OCI-LY3 (cell line): Measurements from ENCODE around the gene ZC3H7A.
"Not testable (repeated sequence)": the region's sequence is repeated elsewhere in the genome, so short reads cannot be mapped to it uniquely, and the experiment has no call there.

ENCODE experiments used
- H2AFZ ChIP-seq: fragments of 200-600, 300-600 bp; shearing (Covaris generic); 2 replicates; pipeline ENCODE4 v1.6.0; 2014; ENCODE audit warnings: antibody characterized with exemption, low read depth, low read length
- H3K27ac ChIP-seq: fragments of 200-600, 300-600 bp; sonication (generic); 2 replicates; pipeline ENCODE4 v1.5.1; 2014; ENCODE audit warnings: mild to moderate bottlenecking, low read length, moderate library complexity, mixed read lengths
- H3K27me3 ChIP-seq: fragments of 200-600, 300-600 bp; sonication (generic); 2 replicates; pipeline ENCODE4 v1.6.1; 2014; ENCODE audit warnings: low read depth, low read length, mixed read lengths
- H3K36me3 ChIP-seq: fragments of 200-600, 300-600 bp; sonication (generic); replicated peaks from 2 replicates; pipeline ENCODE3; 2014; ENCODE audit warnings: low read depth, low read length, mixed read lengths
- H3K4me1 ChIP-seq: fragments of 300-600, 200-600 bp; sonication (generic); 2 replicates; pipeline ENCODE4 v1.6.1; 2014; ENCODE audit warnings: low read length, mixed read lengths
- H3K4me2 ChIP-seq: fragments of 200-600, 300-600 bp; sonication (generic); 2 replicates; pipeline ENCODE4 v1.6.1; 2014; ENCODE audit warnings: low read length, mixed read lengths
- H3K4me3 ChIP-seq: fragments of 300-600, 200-600 bp; sonication (generic); 2 replicates; pipeline ENCODE4 v1.5.1; 2014; ENCODE audit warnings: antibody characterized with exemption, mild to moderate bottlenecking, low read length, moderate library complexity
- H3K79me2 ChIP-seq: fragments of 300-600, 200-600 bp; shearing (Covaris generic); 2 replicates; pipeline ENCODE4 v1.6.1; 2014; ENCODE audit warnings: mild to moderate bottlenecking, low read length, mixed read lengths
- H3K9ac ChIP-seq: fragments of 300-600, 200-600 bp; shearing (Covaris generic); 2 replicates; pipeline ENCODE4 v1.6.0; 2014; ENCODE audit warnings: mild to moderate bottlenecking, low read length, moderate library complexity
- H3K9me3 ChIP-seq: fragments of 200-600, 300-600 bp; shearing (Covaris generic); 2 replicates; pipeline ENCODE4 v1.6.1; 2014; ENCODE audit warnings: low read length, mixed read lengths; ENCODE audit not compliant: insufficient read depth
- H4K20me1 ChIP-seq: fragments of 200-600, 300-600 bp; sonication (generic); 2 replicates; pipeline ENCODE4 v1.6.1; 2016; ENCODE audit warnings: low read length, mixed read lengths; ENCODE audit not compliant: insufficient read depth
- CTCF ChIP-seq: fragments of 200-600, 300-600 bp; sonication (generic); IDR thresholded peaks from 2 replicates; pipeline ENCODE4 v1.5.1; 2014; ENCODE audit warnings: antibody characterized with exemption, low read length, low read depth
- EZH2phosphoT487 ChIP-seq: fragments of 200-600 bp; shearing (Covaris generic); IDR thresholded peaks from 2 replicates; pipeline ENCODE4 v1.6.1; 2018; ENCODE audit warnings: antibody characterized with exemption, mixed run types, low read depth

ZC3H7A gene

DNA sequence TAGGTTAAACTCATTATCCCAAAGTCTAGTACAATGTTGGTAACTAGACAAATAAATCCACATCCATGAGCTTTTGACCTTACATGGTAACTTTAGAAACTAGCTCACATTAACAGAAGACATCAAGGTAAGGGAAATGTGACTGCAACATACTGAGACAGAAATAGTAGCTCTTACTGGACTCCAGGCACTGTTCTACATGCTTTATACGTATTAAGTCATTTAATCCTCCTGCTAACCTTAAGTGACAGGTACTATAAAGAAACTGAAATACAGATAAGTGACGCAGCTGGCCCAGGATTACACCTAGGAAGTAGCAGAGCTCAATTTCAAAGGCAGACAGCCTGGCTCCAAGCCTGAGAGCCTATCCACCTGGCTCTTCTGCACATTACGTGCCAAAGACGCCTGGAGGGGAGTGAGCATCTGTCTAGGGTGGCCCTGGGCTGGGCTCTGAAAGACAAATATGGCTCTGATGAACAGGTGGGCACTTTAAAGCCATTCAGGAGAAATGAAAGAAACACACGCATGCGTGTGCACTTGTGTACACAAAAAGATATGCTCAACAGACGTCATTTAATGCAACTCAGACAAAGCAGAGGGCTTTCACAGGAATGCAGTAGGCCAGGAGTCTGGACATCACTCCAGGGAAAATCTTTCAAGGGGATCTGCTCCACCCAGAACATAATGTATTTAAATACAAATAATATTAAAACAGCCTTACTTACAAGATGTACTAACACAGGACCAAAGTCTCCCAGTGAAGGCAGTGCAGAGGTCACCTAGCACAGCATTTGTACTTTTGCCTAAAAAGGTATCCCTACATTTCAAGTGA, 4.4 kb downstream of the ZC3H7A start:
- Histone ChIP-seq H3K4me2 (peak overlapping the region; percentile 87; the same call in 1 of the 2 replicates), H4K20me1 (peaks cover 32% of the 10 kb centered on the region), H2AFZ (no peak overlapping the region), H3K27ac (peak overlapping the region; percentile 12; the same call in 1 of the 2 replicates), H3K36me3 (peaks cover 39% of the 10 kb centered on the region), H3K79me2 (peaks cover 95% of the 10 kb centered on the region), H3K4me3 (no peak overlapping the region), H3K4me1 (peaks cover 57% of the 10 kb centered on the region), H3K9me3 (no peaks in the 10 kb centered on the region), H3K9ac (no peak overlapping the region; the same call in 1 of the 2 replicates), H3K27me3 (no peaks in the 10 kb centered on the region)
- no peak for TF ChIP-seq CTCF

DNA sequence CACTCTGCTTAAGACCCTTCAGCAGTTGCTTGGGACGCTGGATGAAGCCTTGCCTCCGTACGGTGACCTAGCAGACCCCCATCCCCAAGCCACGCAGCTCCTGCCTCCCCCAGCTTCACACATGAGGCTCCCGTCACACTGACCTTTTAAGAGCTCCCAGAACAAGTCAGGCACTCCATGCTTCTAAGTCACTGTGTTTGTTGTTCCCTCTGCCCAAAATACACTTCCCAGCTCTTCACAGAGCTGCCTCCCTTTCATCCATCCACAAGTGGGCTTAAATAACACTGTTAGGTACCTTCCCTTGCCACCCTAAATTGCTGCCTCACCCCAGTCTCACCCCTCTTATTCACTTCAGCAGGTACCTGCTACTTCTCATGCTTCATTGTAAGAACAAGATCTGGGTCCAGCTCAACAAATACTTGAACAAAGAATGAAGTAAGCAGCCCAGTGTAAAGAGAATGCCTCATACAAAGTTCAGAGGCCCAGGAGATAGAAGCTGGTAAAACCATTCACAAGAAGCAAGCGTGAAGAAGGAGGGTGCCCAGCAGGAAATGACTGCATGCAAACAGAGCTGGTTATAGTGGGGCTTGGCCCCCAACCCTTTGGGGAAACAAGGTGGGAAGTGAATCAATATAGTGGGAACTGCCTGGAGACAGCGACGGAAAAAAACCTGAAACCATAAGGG, 5.8 kb downstream of the ZC3H7A start:
- peak overlapping the region; percentile 3; the same call in 1 of the 2 replicates for H3K4me2 ChIP-seq
- no peak overlapping the region for H3K4me3 ChIP-seq
- TF ChIP-seq CTCF (no peak), EZH2phosphoT487 (no peak)
- no peaks in the 10 kb centered on the region for H3K27me3 ChIP-seq
- H4K20me1 ChIP-seq: peaks cover 32% of the 10 kb centered on the region
- H2AFZ ChIP-seq: no peak overlapping the region
- H3K79me2 ChIP-seq: peaks cover 100% of the 10 kb centered on the region
- H3K9ac ChIP-seq: no peak overlapping the region
- no peaks in the 10 kb centered on the region for H3K9me3 ChIP-seq
- peaks cover 69% of the 10 kb centered on the region for H3K4me1 ChIP-seq
- H3K36me3 ChIP-seq: peaks cover 39% of the 10 kb centered on the region
- peak overlapping the region; percentile 14; the same call in 1 of the 2 replicates for H3K27ac ChIP-seq

- Histone ChIP-seq H3K9ac (no peak overlapping the region), H3K4me3 (no peak overlapping the region), H2AFZ (no peak overlapping the region), H3K4me1 (peaks cover 70% of the 10 kb centered on the region), H3K79me2 (peaks cover 91% of the 10 kb centered on the region), H3K36me3 (peaks cover 29% of the 10 kb centered on the region), H3K9me3 (no peaks in the 10 kb centered on the region), H4K20me1 (peaks cover 22% of the 10 kb centered on the region), H3K4me2 (no peak overlapping the region), H3K27me3 (no peaks in the 10 kb centered on the region), H3K27ac (no peak overlapping the region)
- TF ChIP-seq CTCF (no peak), EZH2phosphoT487 (no peak)
Observed at GRCh38 chr16:11788914-11789313, 8.1 kb downstream of the ZC3H7A start.

GRCh38 chr16:11784980-11785599, 12.0 kb downstream of the ZC3H7A start:
- Histone ChIP-seq H3K9ac (peak overlapping the region; percentile 31; the same call in 1 of the 2 replicates), H3K79me2 (peaks cover 76% of the 10 kb centered on the region), H3K36me3 (peaks cover 17% of the 10 kb centered on the region), H3K27ac (peak overlapping the region; percentile 100), H3K4me2 (peak overlapping the region; percentile 37), H3K4me1 (peaks cover 76% of the 10 kb centered on the region), H3K4me3 (peak overlapping the region; percentile 24)
- H2AFZ ChIP-seq, H4K20me1 ChIP-seq, H3K27me3 ChIP-seq, H3K9me3 ChIP-seq: not testable (repeated sequence)

DNA sequence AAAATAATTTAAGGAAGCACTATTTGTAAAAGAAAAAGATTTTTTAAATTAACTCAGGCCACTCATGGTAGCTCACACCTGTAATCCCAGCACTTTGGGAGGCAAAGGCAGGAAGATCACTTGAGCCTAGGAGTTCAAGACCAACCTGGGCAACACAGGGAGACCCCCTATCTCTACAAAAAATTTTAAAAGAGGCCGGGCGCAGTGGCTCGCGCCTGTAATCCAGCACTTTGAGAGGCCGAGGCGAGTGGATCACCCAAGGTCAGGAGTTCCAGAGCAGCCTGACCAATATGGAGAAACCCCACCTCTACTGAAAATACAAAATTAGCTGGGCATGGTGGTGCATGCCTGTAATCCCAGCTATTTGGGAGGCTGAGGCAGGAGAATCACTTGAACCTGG, 12.7 kb downstream of the ZC3H7A start:
- H4K20me1 ChIP-seq, H3K9me3 ChIP-seq, H3K27me3 ChIP-seq, H2AFZ ChIP-seq: not testable (repeated sequence)
- Histone ChIP-seq H3K4me1 (peaks cover 83% of the 10 kb centered on the region), H3K79me2 (peaks cover 76% of the 10 kb centered on the region), H3K4me3 (peak overlapping the region; percentile 22; the same call in 1 of the 2 replicates), H3K36me3 (peaks cover 18% of the 10 kb centered on the region), H3K4me2 (peak overlapping the region; percentile 63), H3K27ac (peak overlapping the region; percentile 100), H3K9ac (peak overlapping the region; percentile 92)
